Activated CD8-positive, alpha-beta T cell treated with anti-CD3 and anti-CD28 coated beads, Interleukin-2, amount 10 ng/mL, durations not matched to agents 7 days and 5 days (primary cell): ENCODE measurements around the gene EPS8L1. TPM values are rescaled to one million over a fixed set of nuclear protein-coding genes. Genes with fewer than 3 reads are reported as not detected.

Experiments used
- ATAC-seq: fragments of 150-1000 bp; cut with Tn5 transposase; one replicate; pipeline ENCODE4 v1.10.0; 2021; ENCODE audit warnings: moderate library complexity
- CTCF ChIA-PET: fragments of 350-600 bp; sonication (Branson Sonifier 250); formaldehyde crosslinking; loops from one replicate; lab custom pipeline; 2021; ENCODE audit warnings: antibody characterized with exemption; lab: Charles Lee
- POLR2A ChIA-PET: fragments of 350-600 bp; sonication (Branson Sonifier 250); formaldehyde crosslinking; loops from one replicate; lab custom pipeline; 2021; ENCODE audit warnings: antibody characterized with exemption; lab: Charles Lee
- DNase-seq: peaks from one replicate; pipeline ENCODE4 v3.0.0-alpha.2; 2020
- H3K27ac Mint-ChIP-seq: one replicate; pipeline ENCODE4 v1.8.0; 2021; ENCODE audit warnings: mild to moderate bottlenecking, mixed read lengths
- H3K27me3 Mint-ChIP-seq: one replicate; pipeline ENCODE4 v1.8.0; 2021; ENCODE audit warnings: low read depth, mixed read lengths
- H3K36me3 Mint-ChIP-seq: one replicate; pipeline ENCODE4 v1.8.0; 2021; ENCODE audit warnings: low read depth, mixed read lengths
- H3K4me1 Mint-ChIP-seq: one replicate; pipeline ENCODE4 v1.8.0; 2021; ENCODE audit warnings: low read depth, mixed read lengths
- H3K4me3 Mint-ChIP-seq: one replicate; pipeline ENCODE4 v1.8.0; 2021; ENCODE audit warnings: mild to moderate bottlenecking, mixed read lengths
- H3K9me3 Mint-ChIP-seq: one replicate; pipeline ENCODE4 v1.8.0; 2022; ENCODE audit warnings: mixed read lengths; ENCODE audit not compliant: insufficient read depth
- total RNA-seq, 2 experiments: library from RNA; stranded (reverse); gene quantifications; one replicate each; pipeline ENCODE4 v1.2.3, GENCODE V29; 2021

Gene EPS8L1
- total RNA-seq, 2 experiments from 2014 or later, result 4.9 to 8.6 TPM

GRCh38 chr19:55041244-55041626, 34.4 kb upstream of the EPS8L1 start:
- POLR2A ChIA-PET, result interaction anchor here (0.5 kb wide), 1 partner anchor 29 kb away, joined by 3 read pairs; no protein-coding TSS in a partner anchor
- Mint-ChIP-seq H3K4me1 (peaks cover 48% of the 10 kb centered on the region), H3K9me3 (no peaks in the 10 kb centered on the region), H3K36me3 (peaks cover 51% of the 10 kb centered on the region), H3K27ac (peak overlapping the region; percentile 89), H3K27me3 (no peaks in the 10 kb centered on the region), H3K4me3 (peak overlapping the region; percentile 63)
- CTCF ChIA-PET, result interaction anchor here (0.7 kb wide), 1 partner anchor 698 kb away, joined by 3 read pairs; no protein-coding TSS in a partner anchor
- ATAC-seq (no peak), DNase-seq (no peak)

- H3K27me3 Mint-ChIP-seq, result no peaks in the 10 kb centered on the region
- H3K4me3 Mint-ChIP-seq, result peak overlapping the region; percentile 63
- peaks cover 55% of the 10 kb centered on the region for H3K36me3 Mint-ChIP-seq
- ChIA-PET POLR2A (interaction anchor here (0.5 to 0.8 kb wide), 2 partner anchors 10 to 28 kb away, joined by 3 read pairs; no protein-coding TSS in a partner anchor), CTCF (interaction anchor here (0.7 to 0.9 kb wide), 2 partner anchors 161 to 698 kb away, joined by 3 to 4 read pairs; no protein-coding TSS in a partner anchor)
- H3K27ac Mint-ChIP-seq, result peak overlapping the region; percentile 89
- H3K4me1 Mint-ChIP-seq, result peaks cover 48% of the 10 kb centered on the region
- peak; percentile 84 for ATAC-seq
- H3K9me3 Mint-ChIP-seq, result no peaks in the 10 kb centered on the region
- peak; percentile 80 for DNase-seq
These were observed 33.9 kb upstream of the EPS8L1 start for GRCh38 chr19:55041627-55042343.

GRCh38 chr19:55042344-55042678, 33.4 kb upstream of the EPS8L1 start:
- Mint-ChIP-seq H3K27ac (peak overlapping the region; percentile 89), H3K4me1 (peaks cover 48% of the 10 kb centered on the region), H3K36me3 (peaks cover 61% of the 10 kb centered on the region), H3K9me3 (no peaks in the 10 kb centered on the region), H3K4me3 (peak overlapping the region; percentile 63), H3K27me3 (no peaks in the 10 kb centered on the region)
- no peak for DNase-seq
- POLR2A ChIA-PET, result interaction anchor here (0.8 kb wide), 1 partner anchor 9 kb away, joined by 3 read pairs; no protein-coding TSS in a partner anchor
- CTCF ChIA-PET, result interaction anchor here (0.9 kb wide), 1 partner anchor 161 kb away, joined by 4 read pairs; no protein-coding TSS in a partner anchor
- ATAC-seq, result peak; percentile 48

- peaks cover 64% of the 10 kb centered on the region for H3K36me3 Mint-ChIP-seq
- CTCF ChIA-PET, result interaction anchor here (0.9 kb wide), 1 partner anchor 162 kb away, joined by 4 read pairs; no protein-coding TSS in a partner anchor
- peak overlapping the region; percentile 89 for H3K27ac Mint-ChIP-seq
- ATAC-seq (no peak), DNase-seq (no peak)
- peaks cover 48% of the 10 kb centered on the region for H3K4me1 Mint-ChIP-seq
- H3K27me3 Mint-ChIP-seq, result no peaks in the 10 kb centered on the region
- POLR2A ChIA-PET, result no interaction called here
- peak overlapping the region; percentile 63 for H3K4me3 Mint-ChIP-seq
- no peaks in the 10 kb centered on the region for H3K9me3 Mint-ChIP-seq
These were observed 33.0 kb upstream of the EPS8L1 start for GRCh38 chr19:55042688-55043087.

GRCh38 chr19:55044286-55044685, 31.4 kb upstream of the EPS8L1 start:
- ChIA-PET CTCF (no interaction called here), POLR2A (interaction anchor here (0.6 kb wide), 1 partner anchor 135 kb away, joined by 3 read pairs; no protein-coding TSS in a partner anchor)
- Mint-ChIP-seq H3K27ac (no peak overlapping the region), H3K4me3 (no peak overlapping the region), H3K27me3 (no peaks in the 10 kb centered on the region), H3K36me3 (peaks cover 71% of the 10 kb centered on the region), H3K9me3 (no peaks in the 10 kb centered on the region), H3K4me1 (peaks cover 41% of the 10 kb centered on the region)
- ATAC-seq, result no peak
- no peak for DNase-seq

GRCh38 chr19:55044771-55045716, 30.6 kb upstream of the EPS8L1 start:
- Mint-ChIP-seq H3K36me3 (peaks cover 69% of the 10 kb centered on the region), H3K27me3 (no peaks in the 10 kb centered on the region), H3K9me3 (no peaks in the 10 kb centered on the region), H3K4me1 (peaks cover 39% of the 10 kb centered on the region), H3K4me3 (no peak overlapping the region), H3K27ac (no peak overlapping the region)
- POLR2A ChIA-PET, result no interaction called here
- DNase-seq, result no peak
- CTCF ChIA-PET, result no interaction called here
- no peak for ATAC-seq

GRCh38 chr19:55046975-55047622, 28.6 kb upstream of the EPS8L1 start:
- ChIA-PET POLR2A (no interaction called here), CTCF (interaction anchor here (1.2 kb wide), 1 partner anchor 11 kb away, joined by 3 read pairs; no protein-coding TSS in a partner anchor)
- H3K27me3 Mint-ChIP-seq, result no peaks in the 10 kb centered on the region
- peaks cover 65% of the 10 kb centered on the region for H3K36me3 Mint-ChIP-seq
- DNase-seq (no peak), ATAC-seq (no peak)
- no peak overlapping the region for H3K27ac Mint-ChIP-seq
- H3K4me3 Mint-ChIP-seq, result no peak overlapping the region
- H3K9me3 Mint-ChIP-seq, result no peaks in the 10 kb centered on the region
- H3K4me1 Mint-ChIP-seq, result peaks cover 22% of the 10 kb centered on the region

- no peaks in the 10 kb centered on the region for H3K9me3 Mint-ChIP-seq
- H3K4me3 Mint-ChIP-seq, result no peak overlapping the region
- DNase-seq (no peak), ATAC-seq (no peak)
- H3K36me3 Mint-ChIP-seq, result peaks cover 63% of the 10 kb centered on the region
- peaks cover 13% of the 10 kb centered on the region for H3K4me1 Mint-ChIP-seq
- CTCF ChIA-PET, result no interaction called here
- POLR2A ChIA-PET, result no interaction called here
- no peak overlapping the region for H3K27ac Mint-ChIP-seq
- H3K27me3 Mint-ChIP-seq, result no peaks in the 10 kb centered on the region
These were observed 27.7 kb upstream of the EPS8L1 start for GRCh38 chr19:55047951-55048350.

- Mint-ChIP-seq H3K4me1 (peaks cover 9% of the 10 kb centered on the region), H3K27me3 (no peaks in the 10 kb centered on the region), H3K9me3 (no peaks in the 10 kb centered on the region), H3K4me3 (no peak overlapping the region), H3K36me3 (peaks cover 63% of the 10 kb centered on the region), H3K27ac (no peak overlapping the region)
- ChIA-PET CTCF (no interaction called here), POLR2A (no interaction called here)
- no peak for ATAC-seq
- DNase-seq, result no peak
These were observed 27.2 kb upstream of the EPS8L1 start for GRCh38 chr19:55048446-55048845.

GRCh38 chr19:55050749-55051532, 24.7 kb upstream of the EPS8L1 start:
- Mint-ChIP-seq H3K27me3 (no peaks in the 10 kb centered on the region), H3K4me3 (no peak overlapping the region), H3K27ac (no peak overlapping the region), H3K4me1 (no peaks in the 10 kb centered on the region), H3K9me3 (no peaks in the 10 kb centered on the region), H3K36me3 (peaks cover 60% of the 10 kb centered on the region)
- ChIA-PET POLR2A (no interaction called here), CTCF (no interaction called here)
- DNase-seq, result no peak
- no peak for ATAC-seq

- DNase-seq (no peak), ATAC-seq (no peak)
- CTCF ChIA-PET, result no interaction called here
- Mint-ChIP-seq H3K36me3 (peaks cover 54% of the 10 kb centered on the region), H3K27me3 (no peaks in the 10 kb centered on the region), H3K9me3 (no peaks in the 10 kb centered on the region), H3K4me1 (no peaks in the 10 kb centered on the region), H3K4me3 (no peak overlapping the region), H3K27ac (no peak overlapping the region)
- POLR2A ChIA-PET, result no interaction called here
These were observed 21.9 kb upstream of the EPS8L1 start for GRCh38 chr19:55053735-55054134.
